Measurements from ENCODE around the gene CEBPA. TPM values are rescaled to one million over a fixed set of nuclear protein-coding genes. Genes with fewer than 3 reads are reported as not detected.
"Not testable (repeated sequence)": the region's sequence is repeated elsewhere in the genome, so short reads cannot be mapped to it uniquely, and the experiment has no call there.

Gene CEBPA
- total RNA-seq, 4 donors from 2014 or later, result 27.1 to 33.5 (median 31.5) TPM

GRCh38 chr19:33317517-33317916 lies 15.2 kb upstream of the CEBPA start:
- Histone ChIP-seq H3K27ac (no peak overlapping the region), H3K4me3 (no peak overlapping the region), H3K9me3 (no peaks in the 10 kb centered on the region), H3K4me1 (no peaks in the 10 kb centered on the region), H3K36me3 (no peaks in the 10 kb centered on the region), H3K27me3 (no peaks in the 10 kb centered on the region)
- no peak for TF ChIP-seq CTCF (IDR thresholded peaks at IDR 0.05)
- DNase-seq, result no peak
- intact Hi-C loops (cut with DNase I), result no loop called here
- WGBS, 2 donors, result 88 to 90% methylated on average over 5 of the region's 5 CpGs

- intact Hi-C loops (cut with DNase I), result no loop called here
- Histone ChIP-seq H3K36me3 (no peaks in the 10 kb centered on the region), H3K4me1 (no peaks in the 10 kb centered on the region), H3K9me3 (no peaks in the 10 kb centered on the region), H3K27ac (no peak overlapping the region), H3K4me3 (no peak overlapping the region), H3K27me3 (peaks cover 0 to 4% (median 0%) of the 10 kb centered on the region in 4 donors)
- 74 to 82% methylated on average over 9 of the region's 9 CpGs for WGBS, 2 donors
- DNase-seq, result no peak
- TF ChIP-seq CTCF (IDR thresholded peaks at IDR 0.05) (no peak), POLR2A (IDR thresholded peaks at IDR 0.05) (no peak)
Measured at GRCh38 chr19:33316541-33317264, 14.4 kb upstream of the CEBPA start.

- H3K27ac ChIP-seq; intact Hi-C loops (cut with DNase I); H3K36me3 ChIP-seq; H3K4me3 ChIP-seq; H3K9me3 ChIP-seq; DNase-seq: not testable (repeated sequence)
- H3K27me3 ChIP-seq, result peaks cover 0 to 23% (median 0%) of the 10 kb centered on the region in 4 donors
- H3K4me1 ChIP-seq, result peaks cover 0 to 12% (median 2%) of the 10 kb centered on the region in 3 donors
- 84 to 89% methylated on average over 4 of the region's 4 CpGs for WGBS, 2 donors
Measured at GRCh38 chr19:33312808-33313207, 10.5 kb upstream of the CEBPA start.

GRCh38 chr19:33312065-33312464 lies 9.7 kb upstream of the CEBPA start:
- no peak overlapping the region for H3K27ac ChIP-seq
- peaks cover 0 to 23% (median 0%) of the 10 kb centered on the region in 4 donors for H3K27me3 ChIP-seq
- H3K4me1 ChIP-seq, result peaks cover 0 to 16% (median 2%) of the 10 kb centered on the region in 3 donors
- no peaks in the 10 kb centered on the region for H3K36me3 ChIP-seq
- intact Hi-C loops (cut with DNase I), result no loop called here
- H3K9me3 ChIP-seq, result no peaks in the 10 kb centered on the region
- DNase-seq, result no peak
- H3K4me3 ChIP-seq, result no peak overlapping the region
- no peak for TF ChIP-seq CTCF (IDR thresholded peaks at IDR 0.05)
- TF ChIP-seq POLR2A (IDR thresholded peaks at IDR 0.05), result no peak
- WGBS, 2 donors, result 79 to 87% methylated on average over 6 of the region's 6 CpGs

GRCh38 chr19:33311326-33311682 lies 9.0 kb upstream of the CEBPA start:
- intact Hi-C loops (cut with DNase I), result no loop called here
- H3K9me3 ChIP-seq, result no peaks in the 10 kb centered on the region
- WGBS, 2 donors, result no CpG with 5 or more reads among the region's 4 CpGs
- DNase-seq, result no peak
- no peaks in the 10 kb centered on the region for H3K36me3 ChIP-seq
- H3K27ac ChIP-seq, result no peak overlapping the region
- H3K27me3 ChIP-seq, result peaks cover 0 to 23% (median 0%) of the 10 kb centered on the region in 4 donors
- H3K4me1 ChIP-seq, result peaks cover 0 to 19% (median 2%) of the 10 kb centered on the region in 3 donors
- H3K4me3 ChIP-seq, result no peak overlapping the region
- TF ChIP-seq POLR2A (IDR thresholded peaks at IDR 0.05), result no peak
- peak in 5 of 6 experiments; percentile 5 to 56 (median 28) for TF ChIP-seq CTCF (IDR thresholded peaks at IDR 0.05)

All from esophagus squamous epithelium (tissue), 5 donors.